GM23338 (cell line): ENCODE measurements around the gene PRODH2. TPM values are rescaled to one million over a fixed set of nuclear protein-coding genes. Genes with fewer than 3 reads are reported as not detected.

Experiments
- ATAC-seq: fragments of 200-7000 bp; cut with Tn5 transposase; 3 replicates; pipeline ENCODE4 v1.9.1; 2020
- DNase-seq: peaks from one replicate; pipeline ENCODE4 v3.0.0-alpha.2; 2015; ENCODE audit warnings: low spot score
- H2AFZ ChIP-seq: fragments of 200-600 bp; sonication (generic); 2 replicates; pipeline ENCODE4 v1.8.0; 2016; ENCODE audit warnings: antibody characterized with exemption, mild to moderate bottlenecking, moderate library complexity
- H3F3A ChIP-seq: fragments of 200-600 bp; sonication (generic); replicated peaks from 2 replicates; pipeline ENCODE4 v1.8.0; 2017; ENCODE audit warnings: antibody characterized with exemption, mixed run types, low read depth
- H3K27ac ChIP-seq: fragments of 200-600 bp; sonication (generic); 2 replicates; pipeline ENCODE4 v1.6.1; 2016; ENCODE audit warnings: low read depth
- H3K27me3 ChIP-seq: fragments of 200-600 bp; sonication (generic); 2 replicates; pipeline ENCODE4 v1.8.0; 2016; ENCODE audit warnings: mild to moderate bottlenecking, mixed run types, moderate library complexity; ENCODE audit not compliant: insufficient read depth
- H3K36me3 ChIP-seq: fragments of 200-600 bp; sonication (generic); 2 replicates; pipeline ENCODE4 v1.8.0; 2016; ENCODE audit warnings: mild to moderate bottlenecking; ENCODE audit not compliant: insufficient read depth
- H3K4me1 ChIP-seq: fragments of 200-600 bp; sonication (generic); 2 replicates; pipeline ENCODE4 v1.8.0; 2016; ENCODE audit warnings: mild to moderate bottlenecking, moderate library complexity; ENCODE audit not compliant: insufficient read depth
- H3K4me2 ChIP-seq: fragments of 200-600 bp; sonication (generic); 2 replicates; pipeline ENCODE4 v1.7.1; 2017; ENCODE audit warnings: mixed run types
- H3K4me3 ChIP-seq: fragments of 200-600 bp; sonication (generic); 2 replicates; pipeline ENCODE4 v1.6.1; 2016; ENCODE audit warnings: mixed run types
- H3K79me2 ChIP-seq: fragments of 200-600 bp; sonication (generic); replicated peaks from 2 replicates; pipeline ENCODE4 v1.8.0; 2017; ENCODE audit warnings: mild to moderate bottlenecking; ENCODE audit not compliant: insufficient read depth
- H3K9me2 ChIP-seq: fragments of 200-600 bp; sonication (generic); 2 replicates; pipeline ENCODE4 v1.8.0; 2017; ENCODE audit not compliant: insufficient read depth
- H4K20me1 ChIP-seq: fragments of 200-600 bp; sonication (generic); replicated peaks from 2 replicates; pipeline ENCODE4 v1.8.0; 2017; ENCODE audit warnings: mild to moderate bottlenecking; ENCODE audit not compliant: insufficient read depth
- H3K27ac Mint-ChIP-seq: 2 replicates; pipeline ENCODE4 v1.8.0; 2020; ENCODE audit warnings: inconsistent platforms, mild to moderate bottlenecking, moderate library complexity, mixed read lengths
- H3K27me3 Mint-ChIP-seq: 3 replicates; pipeline ENCODE4 v1.8.0; 2022; ENCODE audit warnings: low read depth, mild to moderate bottlenecking, moderate library complexity, mixed read lengths, inconsistent platforms; ENCODE audit not compliant: insufficient read depth, poor library complexity
- H3K36me3 Mint-ChIP-seq: 3 replicates; pipeline ENCODE4 v1.8.0; 2021; ENCODE audit warnings: low read depth, mild to moderate bottlenecking, inconsistent platforms, moderate library complexity, mixed read lengths
- H3K4me1 Mint-ChIP-seq: 3 replicates; pipeline ENCODE4 v1.8.0; 2020; ENCODE audit warnings: mild to moderate bottlenecking, inconsistent platforms, mixed read lengths
- H3K4me3 Mint-ChIP-seq: 3 replicates; pipeline ENCODE4 v1.8.0; 2021; ENCODE audit warnings: moderate library complexity, mild to moderate bottlenecking, inconsistent platforms, mixed read lengths
- H3K9me3 Mint-ChIP-seq: 3 replicates; pipeline ENCODE4 v1.8.0; 2020; ENCODE audit warnings: moderate library complexity, mild to moderate bottlenecking, inconsistent platforms, mixed read lengths
- JUNB ChIP-seq: IDR thresholded peaks from one replicate; pipeline ENCODE4 v1.6.1; 2016; ENCODE audit warnings: antibody characterized with exemption; ENCODE audit not compliant: unreplicated experiment
- POLR2AphosphoS5 ChIP-seq: IDR thresholded peaks from 2 replicates; pipeline ENCODE4 v1.6.1; 2016; ENCODE audit warnings: antibody characterized with exemption, low read depth
- ZNF331 ChIP-seq: fragments of 250-450 bp; sonication (Bioruptor Pico); IDR thresholded peaks from 2 replicates; pipeline ENCODE4 v1.5.0; 2020; ENCODE audit warnings: low read depth, mild to moderate bottlenecking, moderate library complexity
- polyA plus RNA-seq: library from polyadenylated mRNA; unstranded; fragments of >200 nt; fragmentation: Nextera tagmentation; extraction: Ambion mirVana; gene quantifications from 2 replicates; pipeline ENCODE4 v1.2.1, GENCODE V29; 2016
- total RNA-seq: library from RNA; depleted of rRNA; stranded (reverse); fragments of >200 nt; shearing (Covaris generic); gene quantifications from 2 replicates; pipeline ENCODE4 v1.2.3, GENCODE V29; 2014
- TF ChIP-seq, protein P1 (sequence below), 2 experiments: fragments of 200-600 bp in 1 of 2; sonication (generic) in 1 of 2; conservative IDR thresholded peaks; 2 replicates each; pipeline versions ENCODE4 v1.5.1 to v1.6.1; 2016 to 2017; ENCODE audit warnings: antibody characterized with exemption in 2 of 2, low read depth in 2 of 2, mild to moderate bottlenecking in 2 of 2, moderate library complexity in 1 of 2
- TF ChIP-seq, protein P2 (sequence below): IDR thresholded peaks from 2 replicates; pipeline ENCODE4 v1.6.1; 2016; ENCODE audit warnings: antibody characterized with exemption
- TF ChIP-seq, protein P3 (sequence below): IDR thresholded peaks from one replicate; pipeline ENCODE4 v1.6.1; 2018; ENCODE audit warnings: antibody characterized with exemption; ENCODE audit not compliant: unreplicated experiment

Gene PRODH2
- total and polyA plus RNA-seq, 2 experiments from 2014 or later: not detected

DNA sequence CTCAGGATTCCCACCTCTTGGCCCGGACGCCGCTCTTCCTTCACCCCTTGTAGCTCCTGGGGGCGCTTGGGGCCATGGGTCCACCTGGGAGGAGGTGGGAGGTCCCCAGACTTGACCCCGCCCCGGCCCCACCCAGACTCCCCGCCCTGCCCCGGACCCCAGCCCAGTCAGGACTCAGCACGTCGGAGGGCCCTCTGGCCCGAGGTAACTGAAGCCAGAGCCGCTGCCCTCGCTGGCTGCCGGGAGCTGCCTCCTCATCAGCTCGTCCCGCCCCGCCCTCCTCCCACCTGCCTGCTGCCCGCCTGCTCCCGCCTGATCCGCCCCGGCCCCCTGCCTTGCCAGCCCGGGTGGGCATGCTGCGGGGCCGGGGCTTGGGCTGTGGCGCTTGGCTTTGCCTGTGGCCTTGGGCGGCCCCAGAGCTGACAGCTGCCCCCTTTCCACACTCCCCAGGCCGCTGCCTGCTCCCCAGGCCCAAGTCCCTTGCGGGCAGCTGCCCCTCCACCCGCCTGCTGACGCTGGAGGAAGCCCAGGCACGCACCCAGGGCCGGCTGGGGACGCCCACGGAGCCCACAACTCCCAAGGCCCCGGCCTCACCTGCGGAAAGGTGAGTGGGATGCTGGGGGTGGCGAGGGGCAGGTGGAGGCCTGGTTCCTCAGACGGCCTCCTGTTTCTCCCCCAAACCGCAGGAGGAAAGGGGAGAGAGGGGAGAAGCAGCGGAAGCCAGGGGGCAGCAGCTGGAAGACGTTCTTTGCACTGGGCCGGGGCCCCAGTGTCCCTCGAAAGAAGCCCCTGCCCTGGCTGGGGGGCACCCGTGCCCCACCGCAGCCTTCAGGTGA, 27.9 kb downstream of the PRODH2 start:
- DNase-seq (peak; percentile 95), ATAC-seq (peak; percentile 89)
- no peak for TF ChIP-seq ZNF331 (CRISPR knock-in tag)
- TF ChIP-seq POLR2AphosphoS5: peak; percentile 72
- TF ChIP-seq, protein P1, sequence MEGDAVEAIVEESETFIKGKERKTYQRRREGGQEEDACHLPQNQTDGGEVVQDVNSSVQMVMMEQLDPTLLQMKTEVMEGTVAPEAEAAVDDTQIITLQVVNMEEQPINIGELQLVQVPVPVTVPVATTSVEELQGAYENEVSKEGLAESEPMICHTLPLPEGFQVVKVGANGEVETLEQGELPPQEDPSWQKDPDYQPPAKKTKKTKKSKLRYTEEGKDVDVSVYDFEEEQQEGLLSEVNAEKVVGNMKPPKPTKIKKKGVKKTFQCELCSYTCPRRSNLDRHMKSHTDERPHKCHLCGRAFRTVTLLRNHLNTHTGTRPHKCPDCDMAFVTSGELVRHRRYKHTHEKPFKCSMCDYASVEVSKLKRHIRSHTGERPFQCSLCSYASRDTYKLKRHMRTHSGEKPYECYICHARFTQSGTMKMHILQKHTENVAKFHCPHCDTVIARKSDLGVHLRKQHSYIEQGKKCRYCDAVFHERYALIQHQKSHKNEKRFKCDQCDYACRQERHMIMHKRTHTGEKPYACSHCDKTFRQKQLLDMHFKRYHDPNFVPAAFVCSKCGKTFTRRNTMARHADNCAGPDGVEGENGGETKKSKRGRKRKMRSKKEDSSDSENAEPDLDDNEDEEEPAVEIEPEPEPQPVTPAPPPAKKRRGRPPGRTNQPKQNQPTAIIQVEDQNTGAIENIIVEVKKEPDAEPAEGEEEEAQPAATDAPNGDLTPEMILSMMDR (conservative IDR thresholded peaks at IDR 0.05; ENCODE audit: low read depth in 2 of 2): peak; percentile 48 to 63
- no peak for TF ChIP-seq JUNB
- Histone ChIP-seq H3K4me1 (peaks cover 12% of the 10 kb centered on the region), H3K4me2 (peak overlapping the region; percentile 96), H3K36me3 (no peaks in the 10 kb centered on the region), H3K4me3 (peak overlapping the region; percentile 77), H3K27ac (no peak overlapping the region), H3K79me2 (no peaks in the 10 kb centered on the region), H3F3A (0 out of 2 replicates have a peak, but pooled peaks cover 7% of the 10 kb centered on the region), H4K20me1 (no peaks in the 10 kb centered on the region), H3K27me3 (no peaks in the 10 kb centered on the region), H2AFZ (peak overlapping the region; percentile 94), H3K9me2 (no peaks in the 10 kb centered on the region)
- Mint-ChIP-seq H3K36me3 (peaks cover 6% of the 10 kb centered on the region; the same call in 1 of the 3 replicates), H3K4me3 (peak overlapping the region; percentile 59), H3K27ac (no peak overlapping the region), H3K27me3 (peaks cover 28% of the 10 kb centered on the region), H3K4me1 (peaks cover 34% of the 10 kb centered on the region), H3K9me3 (no peaks in the 10 kb centered on the region)

DNA sequence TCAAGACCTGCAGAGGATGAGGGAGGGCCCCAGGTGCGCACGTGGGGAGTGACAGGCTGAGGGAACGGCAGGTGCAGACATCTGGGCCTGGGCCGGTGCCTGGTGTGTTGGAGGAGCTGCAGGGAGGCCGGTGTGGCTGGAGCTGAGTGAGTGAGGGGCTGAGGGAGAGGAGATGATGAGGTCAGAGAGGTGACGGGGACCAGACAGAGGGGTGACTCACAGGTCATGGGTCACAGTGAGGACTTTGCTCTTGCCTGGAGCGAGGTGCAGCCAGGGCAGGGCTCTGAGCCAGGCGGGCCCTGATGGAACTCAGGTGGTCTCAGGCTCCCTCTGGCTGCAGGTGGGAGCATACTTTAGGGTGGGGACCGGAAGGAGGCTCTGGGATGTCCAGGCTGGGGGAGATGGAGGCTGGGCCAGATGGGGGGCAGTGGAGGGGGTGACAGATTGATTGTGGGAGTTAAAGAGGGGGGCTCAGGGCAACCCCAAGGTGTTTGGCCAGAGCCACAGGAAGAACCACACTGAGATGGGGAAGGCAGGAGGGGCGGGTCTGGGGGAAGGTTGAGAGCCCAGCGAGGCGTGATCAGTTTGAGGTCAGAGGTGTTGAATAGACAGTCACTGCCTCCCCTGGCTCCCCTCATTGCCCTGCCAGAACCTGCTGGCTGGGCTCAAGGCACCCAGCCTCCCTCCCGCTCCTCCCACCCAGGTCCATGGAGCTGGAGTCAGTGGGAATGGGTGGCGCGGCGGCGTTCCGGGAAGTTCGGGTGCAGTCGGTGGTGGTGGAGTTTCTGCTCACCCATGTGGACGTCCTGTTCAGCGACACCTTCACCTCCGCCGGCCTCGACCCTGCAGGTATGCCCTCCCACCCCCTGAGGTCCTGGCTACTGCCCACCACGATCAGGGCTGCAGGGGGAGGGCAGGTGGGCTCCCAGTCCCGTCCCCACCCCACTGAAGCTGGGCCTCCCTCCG, 28.9 kb downstream of the PRODH2 start:
- peak overlapping the region; percentile 96 for H3K4me2 ChIP-seq
- H3K36me3 ChIP-seq: no peaks in the 10 kb centered on the region
- no peaks in the 10 kb centered on the region for H4K20me1 ChIP-seq
- Mint-ChIP-seq H3K27me3 (peaks cover 24% of the 10 kb centered on the region), H3K4me1 (peaks cover 33% of the 10 kb centered on the region), H3K36me3 (peaks cover 6% of the 10 kb centered on the region; the same call in 1 of the 3 replicates), H3K27ac (peak overlapping the region; percentile 5; the same call in 1 of the 2 replicates), H3K9me3 (no peaks in the 10 kb centered on the region), H3K4me3 (peak overlapping the region; percentile 59)
- peaks cover 12% of the 10 kb centered on the region for H3K4me1 ChIP-seq
- ATAC-seq: peak; percentile 44
- H3K27ac ChIP-seq: no peak overlapping the region
- TF ChIP-seq, protein P1 (conservative IDR thresholded peaks at IDR 0.05; ENCODE audit: low read depth in 2 of 2): peak; percentile 51 to 84
- TF ChIP-seq, protein P2, sequence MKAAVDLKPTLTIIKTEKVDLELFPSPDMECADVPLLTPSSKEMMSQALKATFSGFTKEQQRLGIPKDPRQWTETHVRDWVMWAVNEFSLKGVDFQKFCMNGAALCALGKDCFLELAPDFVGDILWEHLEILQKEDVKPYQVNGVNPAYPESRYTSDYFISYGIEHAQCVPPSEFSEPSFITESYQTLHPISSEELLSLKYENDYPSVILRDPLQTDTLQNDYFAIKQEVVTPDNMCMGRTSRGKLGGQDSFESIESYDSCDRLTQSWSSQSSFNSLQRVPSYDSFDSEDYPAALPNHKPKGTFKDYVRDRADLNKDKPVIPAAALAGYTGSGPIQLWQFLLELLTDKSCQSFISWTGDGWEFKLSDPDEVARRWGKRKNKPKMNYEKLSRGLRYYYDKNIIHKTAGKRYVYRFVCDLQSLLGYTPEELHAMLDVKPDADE: no peak
- TF ChIP-seq, protein P3, sequence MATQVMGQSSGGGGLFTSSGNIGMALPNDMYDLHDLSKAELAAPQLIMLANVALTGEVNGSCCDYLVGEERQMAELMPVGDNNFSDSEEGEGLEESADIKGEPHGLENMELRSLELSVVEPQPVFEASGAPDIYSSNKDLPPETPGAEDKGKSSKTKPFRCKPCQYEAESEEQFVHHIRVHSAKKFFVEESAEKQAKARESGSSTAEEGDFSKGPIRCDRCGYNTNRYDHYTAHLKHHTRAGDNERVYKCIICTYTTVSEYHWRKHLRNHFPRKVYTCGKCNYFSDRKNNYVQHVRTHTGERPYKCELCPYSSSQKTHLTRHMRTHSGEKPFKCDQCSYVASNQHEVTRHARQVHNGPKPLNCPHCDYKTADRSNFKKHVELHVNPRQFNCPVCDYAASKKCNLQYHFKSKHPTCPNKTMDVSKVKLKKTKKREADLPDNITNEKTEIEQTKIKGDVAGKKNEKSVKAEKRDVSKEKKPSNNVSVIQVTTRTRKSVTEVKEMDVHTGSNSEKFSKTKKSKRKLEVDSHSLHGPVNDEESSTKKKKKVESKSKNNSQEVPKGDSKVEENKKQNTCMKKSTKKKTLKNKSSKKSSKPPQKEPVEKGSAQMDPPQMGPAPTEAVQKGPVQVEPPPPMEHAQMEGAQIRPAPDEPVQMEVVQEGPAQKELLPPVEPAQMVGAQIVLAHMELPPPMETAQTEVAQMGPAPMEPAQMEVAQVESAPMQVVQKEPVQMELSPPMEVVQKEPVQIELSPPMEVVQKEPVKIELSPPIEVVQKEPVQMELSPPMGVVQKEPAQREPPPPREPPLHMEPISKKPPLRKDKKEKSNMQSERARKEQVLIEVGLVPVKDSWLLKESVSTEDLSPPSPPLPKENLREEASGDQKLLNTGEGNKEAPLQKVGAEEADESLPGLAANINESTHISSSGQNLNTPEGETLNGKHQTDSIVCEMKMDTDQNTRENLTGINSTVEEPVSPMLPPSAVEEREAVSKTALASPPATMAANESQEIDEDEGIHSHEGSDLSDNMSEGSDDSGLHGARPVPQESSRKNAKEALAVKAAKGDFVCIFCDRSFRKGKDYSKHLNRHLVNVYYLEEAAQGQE: no peak
- no peaks in the 10 kb centered on the region for H3K79me2 ChIP-seq
- DNase-seq: peak; percentile 73
- H3F3A ChIP-seq: 0 out of 2 replicates have a peak, but pooled peaks cover 7% of the 10 kb centered on the region
- H3K9me2 ChIP-seq: no peaks in the 10 kb centered on the region
- no peak overlapping the region for H2AFZ ChIP-seq
- H3K27me3 ChIP-seq: no peaks in the 10 kb centered on the region
- peak overlapping the region; percentile 77 for H3K4me3 ChIP-seq
